ENCODE data around the gene ADPRS.

The ADPRS gene

GRCh38 chr1:36108314-36108713 is 19.6 kb downstream of the ADPRS start:
- DNase-seq (ENCODE audit: low spot score) = no peak

GRCh38 chr1:36109041-36109679 is 20.5 kb downstream of the ADPRS start:
- DNase-seq (ENCODE audit: low spot score) = no peak

- no peak for DNase-seq (ENCODE audit: low spot score)
Measured at GRCh38 chr1:36111151-36111550, 22.5 kb downstream of the ADPRS start.

GRCh38 chr1:36112823-36113222 is 24.1 kb downstream of the ADPRS start:
- DNase-seq (ENCODE audit: low spot score) = no peak

GRCh38 chr1:36114371-36114770 is 25.7 kb downstream of the ADPRS start:
- no peak for DNase-seq (ENCODE audit: low spot score)

GRCh38 chr1:36115200-36115669 is 26.5 kb downstream of the ADPRS start:
- no peak for DNase-seq (ENCODE audit: low spot score)

- DNase-seq (ENCODE audit: low spot score) = no peak
Measured at GRCh38 chr1:36115931-36116330, 27.2 kb downstream of the ADPRS start.

- DNase-seq (ENCODE audit: low spot score) = no peak
Measured at GRCh38 chr1:36116901-36117300, 28.2 kb downstream of the ADPRS start.

GRCh38 chr1:36118447-36119204 is 29.9 kb downstream of the ADPRS start:
- DNase-seq (ENCODE audit: low spot score) = no peak

GRCh38 chr1:36119456-36119855 is 30.8 kb downstream of the ADPRS start:
- no peak for DNase-seq (ENCODE audit: low spot score)

GRCh38 chr1:36122062-36123030 is 33.7 kb downstream of the ADPRS start:
- DNase-seq (ENCODE audit: low spot score) = no peak

GRCh38 chr1:36123356-36123755 is 34.7 kb downstream of the ADPRS start:
- no peak for DNase-seq (ENCODE audit: low spot score)

GRCh38 chr1:36124404-36125128 is 35.9 kb downstream of the ADPRS start:
- DNase-seq (ENCODE audit: low spot score) = no peak

- no peak for DNase-seq (ENCODE audit: low spot score)
Measured at GRCh38 chr1:36125129-36125991, 36.7 kb downstream of the ADPRS start, which contains the start of gene COL8A2. COL8A2 (minus strand) TSS chr1:36125222; CDS start chr1:36100242, 24,980 bp downstream.

GRCh38 chr1:36126005-36126716 is 37.5 kb downstream of the ADPRS start:
- DNase-seq (ENCODE audit: low spot score) = no peak

GRCh38 chr1:36126797-36127500 is 38.3 kb downstream of the ADPRS start:
- DNase-seq (ENCODE audit: low spot score) = no peak

GRCh38 chr1:36128126-36128904 is 39.6 kb downstream of the ADPRS start:
- DNase-seq (ENCODE audit: low spot score) = no peak

- no peak for DNase-seq (ENCODE audit: low spot score)
Measured at GRCh38 chr1:36128905-36129206, 40.2 kb downstream of the ADPRS start.

GRCh38 chr1:36132029-36132428 is 43.3 kb downstream of the ADPRS start:
- DNase-seq (ENCODE audit: low spot score) = no peak
